GDM1 (cell line): Measurements from ENCODE around the gene ANKS1A.

Experiments
- DNase-seq: peaks from one replicate; lab custom pipeline; 2025; lab: John Stamatoyannopoulos, UW

The ANKS1A gene

DNA sequence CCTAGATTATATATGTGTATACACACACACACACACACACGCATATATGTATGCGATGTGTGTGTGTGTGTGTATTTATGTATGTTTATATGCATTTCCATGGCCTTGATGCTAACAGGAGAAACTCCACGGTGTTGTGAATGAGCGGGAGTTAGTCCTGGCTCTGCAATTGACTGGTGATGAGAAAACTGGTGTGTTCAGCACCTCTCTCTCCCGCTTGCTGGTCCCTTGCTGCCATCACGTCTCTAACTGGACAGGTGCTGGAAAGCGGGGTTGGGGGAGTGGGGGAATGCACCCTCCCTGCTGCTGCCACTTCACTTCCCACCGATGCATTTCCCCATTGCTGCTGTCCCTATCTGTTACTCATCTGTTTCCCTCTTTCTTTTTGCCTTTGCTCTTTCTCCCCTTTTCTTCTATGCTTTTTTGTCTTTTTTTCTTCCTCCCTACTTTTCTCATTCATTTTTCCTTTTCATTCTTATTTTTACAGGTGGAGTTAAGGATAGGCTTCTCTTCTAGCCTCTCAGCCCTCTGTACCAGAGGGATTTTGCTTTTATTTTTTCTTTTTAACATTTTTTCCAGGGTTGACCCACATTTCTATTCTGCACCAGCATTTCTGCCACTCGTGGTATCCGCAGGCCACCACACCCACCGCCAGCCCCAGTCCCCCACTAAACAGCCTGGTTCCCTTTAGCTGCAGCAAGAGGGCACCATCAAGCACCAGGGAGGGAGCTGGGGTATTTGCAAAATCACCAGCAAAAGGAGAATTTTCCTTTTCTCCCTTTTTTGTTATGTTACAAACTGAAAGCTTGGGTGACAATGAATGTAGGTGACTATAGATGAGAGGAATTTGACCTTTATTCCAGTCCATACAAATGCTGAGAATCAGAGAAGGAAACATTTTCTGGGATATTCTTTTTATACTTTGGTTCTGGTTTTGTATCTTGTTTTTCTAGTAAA lies 136.5 kb downstream of the ANKS1A start:
- no peak for DNase-seq

DNA sequence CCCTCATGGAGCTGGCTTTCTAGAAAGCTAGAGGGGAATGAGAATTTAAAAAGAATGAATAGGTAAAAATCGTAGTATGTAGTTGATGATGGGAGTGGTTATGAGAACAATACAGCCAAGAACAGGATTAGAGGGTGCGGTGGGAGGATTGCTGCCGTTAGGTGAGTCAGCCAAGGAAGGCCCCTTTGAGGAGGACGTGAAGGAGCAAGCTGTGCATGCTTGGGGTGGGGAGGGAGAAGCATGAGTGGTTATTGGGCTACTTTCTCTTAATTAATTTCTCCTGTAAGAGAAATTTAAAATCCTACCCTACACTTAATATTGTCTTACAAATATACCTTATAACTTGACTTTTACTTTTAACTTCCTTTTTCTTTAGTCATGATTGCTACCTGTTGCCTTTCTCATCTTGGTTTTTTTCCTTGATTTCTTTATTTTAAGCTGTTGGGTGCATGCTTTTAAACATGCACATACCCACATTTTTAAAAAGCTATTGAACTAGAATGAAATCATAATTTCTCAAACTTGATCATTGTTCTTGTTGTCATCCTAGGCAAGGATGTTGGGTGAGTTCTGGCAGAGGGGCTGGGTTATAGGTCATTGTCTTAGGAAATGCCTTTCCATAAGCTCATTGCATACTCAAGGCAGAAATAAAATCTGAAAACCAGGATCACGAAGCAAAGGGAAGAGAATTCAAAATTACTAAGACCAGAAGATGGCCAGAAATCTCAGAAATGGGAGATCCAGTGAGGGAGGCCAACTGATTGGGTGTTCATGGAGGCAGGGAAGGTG lies 137.6 kb downstream of the ANKS1A start:
- no peak for DNase-seq

DNA sequence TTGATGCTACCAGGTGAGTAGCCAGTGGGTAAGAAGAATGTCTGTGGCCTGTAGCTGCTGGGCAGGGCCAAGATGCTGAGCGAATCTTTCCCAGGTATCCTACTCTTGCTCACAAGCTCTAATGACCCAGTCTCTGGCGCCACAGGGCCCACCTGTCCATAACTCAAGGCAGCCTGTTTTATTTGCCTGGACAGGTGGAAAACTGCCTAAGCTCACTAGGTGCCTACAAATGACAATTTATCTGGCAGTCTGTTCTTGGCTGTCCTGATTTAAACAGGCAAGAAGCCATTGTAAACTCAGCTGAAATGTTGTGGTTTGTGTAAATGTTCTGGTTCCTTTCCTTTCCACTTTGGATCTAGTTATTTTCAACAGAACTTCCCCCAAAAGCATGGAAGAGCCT lies 138.8 kb downstream of the ANKS1A start:
- DNase-seq = no peak

DNA sequence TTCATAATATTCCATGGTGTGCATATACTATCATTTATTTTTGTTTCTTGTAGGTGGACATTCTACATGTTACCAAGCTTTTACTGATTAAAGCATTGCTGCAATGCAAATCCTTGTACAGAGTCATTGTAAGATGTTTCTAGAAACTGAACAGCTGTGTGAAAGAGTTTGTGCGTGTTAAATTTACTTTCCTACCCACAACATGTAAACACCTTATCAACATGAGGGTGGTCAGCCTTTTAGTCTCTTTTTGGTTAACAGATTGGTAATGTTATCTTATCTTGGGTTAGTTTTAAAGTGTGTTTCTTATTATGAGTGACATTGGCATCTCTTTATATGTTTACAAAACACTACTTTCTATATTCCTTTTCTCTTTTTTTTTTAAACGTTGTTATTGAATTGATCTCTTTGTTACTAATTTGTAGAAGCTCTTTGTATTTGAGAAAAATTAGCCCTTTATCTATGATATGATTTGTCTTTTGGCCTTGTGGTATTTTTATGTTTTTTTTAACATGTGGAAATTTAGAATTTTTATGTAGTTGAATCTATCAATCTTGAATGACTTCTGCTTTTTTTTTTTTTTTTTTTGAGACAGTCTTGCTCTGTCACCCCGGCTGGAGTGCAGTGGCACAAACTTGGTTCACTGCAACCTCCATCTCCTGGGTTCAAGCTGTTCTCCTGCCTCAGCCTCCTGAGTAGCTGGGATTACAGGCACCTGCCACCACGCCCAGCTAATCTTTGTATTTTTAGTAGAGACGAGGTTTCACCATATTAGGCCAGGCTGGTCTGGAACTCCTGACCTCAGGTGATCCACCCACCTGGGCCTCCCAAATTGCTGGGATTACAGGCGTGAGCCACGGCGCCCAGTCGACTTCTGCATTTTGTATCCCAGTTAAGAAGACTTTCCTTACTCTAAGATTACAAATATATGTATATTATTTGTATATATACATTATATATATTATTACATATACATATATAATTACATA lies 140.0 kb downstream of the ANKS1A start:
- DNase-seq = no peak

DNA sequence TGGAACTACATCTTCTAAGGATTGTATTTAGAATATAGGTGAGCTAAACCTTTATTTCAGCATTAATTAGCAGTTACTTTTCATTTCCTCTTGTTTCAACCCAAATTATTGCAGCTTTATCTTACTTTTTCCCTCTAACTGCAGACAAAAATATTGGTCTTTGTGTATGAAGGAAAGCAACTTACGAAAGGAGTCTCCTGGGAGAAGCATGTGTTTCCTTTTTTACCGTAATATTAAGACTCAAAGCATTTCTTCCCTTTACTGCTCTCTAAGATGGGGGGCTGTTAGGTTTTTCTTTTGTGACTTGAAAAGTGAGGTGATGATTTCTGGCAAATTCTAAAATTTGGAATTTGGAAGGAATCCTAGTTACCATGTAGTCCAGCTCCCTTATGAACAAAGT lies 141.0 kb downstream of the ANKS1A start:
- no peak for DNase-seq

DNA sequence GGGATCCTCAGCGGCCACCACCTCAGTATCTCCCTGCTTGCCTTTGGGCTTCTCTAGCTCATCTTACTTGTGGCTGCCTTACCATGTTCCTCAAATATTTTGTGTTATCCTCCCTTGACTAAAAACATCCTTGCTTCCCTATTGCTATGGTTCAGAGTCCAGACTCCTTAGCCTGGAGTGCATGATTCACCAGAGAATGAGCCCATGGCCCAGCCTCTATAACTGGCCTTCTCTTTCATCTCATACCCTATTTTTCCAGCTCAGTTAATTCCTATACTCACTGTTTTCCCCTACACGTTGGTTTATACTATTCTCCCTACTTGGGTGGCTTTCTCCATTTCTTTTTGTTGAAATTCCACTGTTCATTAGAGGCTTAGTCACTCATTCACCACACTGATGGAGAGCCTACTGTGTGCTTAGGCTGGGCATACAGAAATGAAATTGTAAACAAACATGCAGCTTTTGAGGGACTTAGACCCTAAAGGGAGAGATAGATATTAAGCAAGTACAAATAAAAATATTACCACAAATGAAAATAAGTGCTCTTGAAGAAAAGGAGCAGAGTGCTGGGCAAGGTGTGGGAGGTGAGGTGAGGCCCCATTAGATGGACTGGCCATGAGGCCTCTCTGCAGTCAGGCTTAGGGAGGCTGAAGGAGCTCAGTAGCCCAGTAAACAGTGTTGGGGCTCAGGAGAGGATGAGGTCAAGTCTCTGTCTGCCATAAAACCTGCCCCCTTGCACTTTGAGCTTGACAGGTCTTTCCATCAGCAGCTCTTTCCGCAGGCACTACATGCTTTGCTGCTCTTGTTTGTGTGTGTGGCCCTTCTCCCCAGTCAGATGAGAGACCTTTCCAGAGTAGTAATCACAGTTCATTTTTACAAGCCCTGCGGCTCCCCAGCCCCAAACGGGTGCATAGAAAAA lies 142.8 kb downstream of the ANKS1A start:
- no peak for DNase-seq

DNA sequence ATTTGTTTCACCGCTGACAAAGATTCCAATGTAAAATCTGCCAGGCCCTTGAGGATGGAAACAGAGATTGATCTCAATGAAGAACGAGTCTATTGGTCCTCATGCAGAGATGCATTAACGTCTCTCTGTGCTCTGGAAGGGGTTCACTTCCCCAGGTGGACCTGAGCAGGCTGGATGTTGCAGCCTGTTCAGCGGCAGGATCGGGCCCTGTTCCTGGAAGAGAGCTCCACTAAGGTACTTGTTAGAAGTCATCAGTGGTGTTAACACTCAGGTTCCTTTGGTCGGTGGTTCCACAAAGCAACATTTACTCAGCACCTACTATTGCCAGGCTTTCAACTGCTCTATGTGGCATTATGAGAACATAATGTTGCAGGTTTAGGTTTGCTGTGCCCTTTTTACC lies 144.6 kb downstream of the ANKS1A start:
- no peak for DNase-seq

DNA sequence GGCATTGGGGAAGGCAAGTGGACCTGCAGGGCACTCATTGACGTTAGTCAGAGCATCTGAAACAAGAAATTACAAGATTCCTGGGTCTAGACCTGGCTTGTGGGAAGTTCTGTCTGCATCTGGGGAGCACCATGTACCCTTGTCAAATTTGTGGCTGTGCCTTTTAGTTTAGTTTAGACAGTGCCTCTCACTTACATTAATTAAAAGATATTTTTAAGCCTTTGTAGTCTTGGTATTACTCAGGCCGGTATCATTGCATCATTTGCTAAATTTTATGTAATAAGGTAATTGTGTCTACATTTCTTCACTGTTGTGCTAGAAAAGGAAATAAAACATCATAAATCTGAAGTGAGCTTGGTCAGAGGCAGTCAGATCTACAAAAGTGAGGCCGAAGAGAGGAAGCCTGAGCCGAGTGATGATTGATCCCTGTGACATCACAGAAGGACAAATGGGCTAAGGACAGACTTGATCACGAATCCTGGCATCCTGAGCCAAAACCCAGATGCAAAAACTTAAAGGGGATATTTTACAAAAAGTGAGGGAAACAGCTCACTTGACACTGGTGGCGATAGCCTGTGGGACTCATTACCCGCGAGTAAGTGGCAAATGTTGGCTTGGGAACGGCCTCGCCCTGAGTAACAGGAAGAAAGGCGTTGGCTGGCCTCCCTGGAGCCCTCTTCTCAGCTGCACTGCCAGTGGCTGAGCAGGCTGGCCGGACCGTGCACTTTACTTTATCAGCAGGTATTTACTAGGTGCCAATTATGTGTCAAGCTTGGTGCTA lies 145.5 kb downstream of the ANKS1A start:
- no peak for DNase-seq

DNA sequence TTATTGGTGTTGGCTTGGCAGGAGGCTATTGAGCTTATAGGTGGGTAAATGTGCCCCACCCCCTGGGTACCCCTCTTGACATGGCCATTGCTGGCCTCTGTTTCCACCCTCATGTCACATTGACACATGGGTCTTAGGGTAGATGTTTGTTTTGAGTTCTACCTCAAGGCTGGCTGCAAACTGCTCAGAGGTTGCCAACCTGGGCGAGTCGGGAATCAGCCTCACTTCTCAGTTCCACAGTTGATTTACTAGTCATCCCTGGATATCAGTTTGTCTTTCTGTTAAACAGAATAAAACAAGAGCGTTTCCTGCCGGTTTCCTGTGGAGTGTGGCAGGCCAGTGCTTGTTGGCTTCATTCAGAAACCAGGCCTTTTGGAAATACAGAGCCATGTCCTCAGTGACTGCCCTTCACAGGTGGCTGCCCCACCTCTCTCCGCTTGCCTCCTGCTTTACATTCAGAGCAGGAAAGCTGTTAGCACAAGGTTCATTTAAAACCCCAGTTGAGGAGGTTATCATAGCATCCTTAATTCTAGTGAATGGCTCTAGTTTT lies 146.5 kb downstream of the ANKS1A start:
- no peak for DNase-seq

DNA sequence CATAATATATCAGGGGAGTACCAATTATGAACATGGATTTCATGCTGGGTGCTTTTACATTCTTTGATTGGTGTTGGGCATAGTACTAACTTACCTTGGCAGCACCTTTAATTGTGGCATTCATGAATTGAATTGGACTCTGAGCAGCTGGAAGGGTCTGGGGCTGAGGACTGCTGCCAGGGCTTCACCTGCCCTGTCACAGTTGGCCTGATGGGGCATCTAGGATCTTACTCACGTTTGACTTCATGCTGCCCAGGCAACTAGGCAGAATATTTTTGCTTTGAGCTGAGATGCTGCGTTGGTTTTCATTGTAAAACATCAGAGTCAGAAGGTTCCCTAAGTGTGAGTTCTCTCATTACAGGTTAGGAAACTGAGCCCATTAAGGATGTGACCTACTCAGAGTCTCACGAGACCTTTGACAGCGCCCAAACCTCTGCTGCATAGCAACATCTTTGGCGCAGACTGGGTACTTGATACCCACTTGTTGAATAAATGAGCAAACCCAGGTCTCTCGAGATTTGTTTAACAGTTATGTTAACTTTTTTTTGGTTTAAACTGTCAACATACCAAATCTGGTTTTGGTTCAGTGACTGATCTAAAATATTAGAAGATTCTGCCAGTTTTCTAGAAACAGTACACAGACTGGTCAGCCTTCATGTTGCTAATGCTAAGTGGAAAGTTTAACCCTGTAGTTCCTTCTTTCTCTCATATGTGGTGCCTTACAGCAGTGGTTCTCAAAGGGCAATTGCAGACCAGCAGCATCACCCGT lies 147.2 kb downstream of the ANKS1A start:
- no peak for DNase-seq

DNA sequence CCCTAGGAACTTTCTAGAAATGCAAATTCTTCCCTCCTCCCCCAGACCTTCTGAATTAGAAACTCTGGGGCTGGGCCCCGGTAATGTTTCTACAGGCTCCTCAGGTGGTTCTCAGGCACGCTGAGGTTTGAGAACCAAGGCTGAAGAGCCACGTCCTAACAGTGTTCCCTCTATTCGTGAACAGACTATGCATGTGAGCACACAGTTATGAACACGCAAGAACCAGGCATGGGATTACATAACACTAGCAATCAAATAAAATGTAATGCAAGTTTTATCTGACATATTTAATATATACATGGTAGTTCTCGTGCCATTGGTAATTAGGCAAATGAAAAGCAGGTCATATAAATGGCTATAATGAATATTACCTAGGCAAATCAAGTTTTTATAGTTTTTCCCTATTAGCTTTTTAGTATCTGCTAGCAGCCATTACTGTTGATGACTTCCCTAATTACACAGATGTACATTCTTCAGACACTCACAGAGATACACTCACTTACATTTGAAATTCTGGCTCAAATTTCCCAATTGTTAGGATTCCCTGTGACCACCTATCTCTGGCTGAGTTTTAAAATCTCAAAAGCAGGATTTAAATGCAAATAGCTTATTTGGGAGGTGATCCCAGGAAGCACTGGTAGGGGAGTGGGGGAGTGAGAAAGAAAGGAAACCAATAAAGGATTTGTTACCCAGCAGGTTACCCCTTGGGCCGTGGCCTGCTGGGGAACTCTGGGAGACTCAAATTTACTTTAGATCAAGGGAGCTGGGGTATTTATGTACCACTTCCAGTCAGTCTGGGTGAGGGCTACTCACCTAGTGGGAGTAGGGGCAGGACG lies 148.0 kb downstream of the ANKS1A start:
- no peak for DNase-seq

DNA sequence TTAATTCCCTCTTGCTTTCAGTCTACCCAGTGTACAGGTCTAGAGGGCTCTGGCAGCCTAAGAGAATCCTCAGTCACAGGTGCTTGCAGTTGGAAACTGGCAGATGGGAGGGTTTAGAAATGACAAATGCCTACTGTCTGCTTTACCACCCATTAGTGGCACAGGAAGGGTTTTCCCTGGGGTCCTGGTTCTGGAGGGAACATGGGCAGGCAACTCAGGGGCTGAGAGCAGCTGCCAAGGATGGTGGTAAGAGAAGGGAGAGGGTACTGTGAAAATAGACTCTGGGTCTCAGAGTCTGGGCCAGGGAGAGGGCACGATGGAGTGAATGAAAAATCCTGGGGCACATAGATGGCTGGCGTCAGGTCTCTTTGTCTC lies 148.6 kb downstream of the ANKS1A start:
- no peak for DNase-seq

DNA sequence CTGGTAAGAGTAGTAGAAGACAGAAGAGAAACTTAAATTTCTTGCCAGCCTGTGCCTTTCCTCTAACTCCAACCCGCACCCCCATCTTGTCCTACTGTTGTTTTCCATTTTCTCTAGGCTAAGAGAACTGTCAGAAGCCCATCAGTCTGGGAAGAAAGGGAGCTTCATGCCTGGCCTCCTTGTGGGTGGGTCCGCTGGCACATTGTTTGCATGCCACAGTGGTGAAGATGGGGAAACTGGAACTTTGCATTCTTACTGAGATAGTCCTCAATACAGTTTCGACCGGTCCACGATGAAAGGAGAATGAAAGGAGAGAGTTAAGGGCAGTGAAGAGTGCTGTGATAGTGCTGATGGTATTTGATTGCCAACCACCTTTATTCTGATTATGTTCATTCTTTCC lies 149.0 kb downstream of the ANKS1A start:
- no peak for DNase-seq

DNA sequence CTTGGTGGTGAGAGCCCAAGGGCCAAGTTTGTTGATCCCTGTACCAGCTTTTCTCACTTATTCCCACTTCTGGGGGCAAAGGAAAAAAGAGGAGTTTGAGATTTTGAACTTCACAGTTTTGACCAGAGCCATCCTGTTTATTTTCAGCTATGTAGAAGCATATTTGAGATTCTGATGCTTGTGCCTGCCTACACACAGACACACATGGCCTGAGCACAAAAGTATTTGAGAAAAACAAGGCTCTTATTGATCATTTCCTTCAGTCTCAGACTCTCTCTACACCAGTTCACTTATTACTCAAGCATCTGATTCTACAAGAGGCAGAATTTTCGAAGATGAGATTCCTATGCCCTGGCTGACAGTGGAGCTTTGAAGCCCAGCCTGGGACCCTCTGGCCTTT lies 151.3 kb downstream of the ANKS1A start:
- no peak for DNase-seq

DNA sequence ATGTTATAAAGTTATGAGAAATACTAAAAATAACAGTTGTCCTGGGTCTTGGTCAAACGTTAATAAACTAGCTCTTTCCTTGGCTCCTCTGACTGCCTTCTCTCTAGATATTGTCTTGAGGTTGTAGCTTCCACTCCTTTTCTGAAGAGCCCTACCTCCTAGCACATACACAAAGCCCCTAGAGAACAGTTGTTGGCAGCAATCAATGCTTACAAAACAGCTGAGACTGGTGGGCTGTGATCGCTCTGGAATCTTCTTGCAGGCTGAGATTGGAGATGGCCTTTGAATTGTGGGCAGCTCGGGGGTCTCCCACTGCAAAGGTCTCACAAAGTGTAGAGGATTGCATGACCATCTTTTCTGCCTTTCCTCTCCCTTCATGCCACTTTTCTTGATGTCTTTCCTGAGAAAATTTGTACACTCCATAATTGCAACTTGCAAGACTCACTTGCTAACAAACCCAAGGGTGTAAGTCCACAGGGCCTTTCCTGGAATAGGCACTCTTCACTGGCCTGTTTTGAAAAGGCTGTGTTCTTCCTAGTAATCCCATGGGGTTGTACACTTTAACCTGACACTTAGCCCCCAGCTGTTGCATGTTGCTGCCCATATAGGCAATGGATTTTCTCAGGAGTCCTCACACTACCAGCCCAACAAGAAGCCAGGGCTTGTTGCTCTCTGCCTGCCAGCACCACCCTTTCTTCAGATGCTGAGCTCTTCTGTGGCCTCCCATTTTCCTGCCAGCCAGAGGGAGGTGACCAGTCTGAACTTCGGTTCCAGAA lies 152.2 kb downstream of the ANKS1A start:
- DNase-seq = no peak

DNA sequence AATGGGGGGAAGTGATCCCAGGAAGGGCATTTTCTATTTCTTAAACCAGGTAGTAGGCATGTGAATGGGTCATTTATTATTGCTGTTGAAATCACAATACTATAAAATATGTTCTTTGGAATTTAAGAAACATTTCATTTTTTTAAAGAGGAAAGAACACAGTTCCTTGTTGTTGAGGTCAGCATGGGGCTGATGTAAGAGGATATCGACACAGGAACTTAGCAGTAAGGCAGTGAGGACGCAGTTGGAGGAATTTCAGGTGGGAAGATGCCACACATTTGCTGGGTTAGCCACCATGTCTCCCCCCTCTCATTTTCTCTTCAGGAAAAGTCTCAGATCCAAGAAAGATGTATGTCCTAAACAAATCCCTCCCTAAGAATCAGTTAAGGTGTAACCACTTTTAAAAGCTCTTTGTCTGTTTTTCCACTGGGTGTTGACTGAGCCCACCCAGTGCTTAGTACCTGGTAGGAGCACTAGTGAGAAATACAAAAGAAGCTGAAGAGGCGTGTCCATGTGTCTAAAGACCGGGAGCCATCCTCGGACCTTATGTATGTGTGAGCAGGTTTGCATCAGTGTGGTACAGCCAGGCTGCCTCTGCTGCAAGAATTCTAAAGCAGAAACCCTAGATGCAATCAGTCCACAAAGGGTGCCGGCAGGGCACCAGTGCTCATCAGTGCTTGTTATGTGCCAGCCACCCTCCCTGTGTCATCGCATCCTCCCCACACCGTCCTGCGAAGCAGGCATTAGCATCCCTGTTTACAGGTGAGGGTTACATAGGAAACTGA lies 153.2 kb downstream of the ANKS1A start:
- no peak for DNase-seq
